Adrenal gland (tissue), 5 donors: Measurements from ENCODE around the gene CCDC136.

Experiments used
- CTCF ChIP-seq, 6 experiments: fragments of 450-650 bp in 4 of 6; fragments of 200-600 bp in 2 of 6; sonication (generic) in 1 of 6; IDR thresholded peaks; 1 replicate in 5 of 6; 2 replicates in 1 of 6; pipeline versions ENCODE4 v1.5.1 to v1.8.0; 2016 to 2021; ENCODE audit warnings: antibody characterized with exemption in 6 of 6, mild to moderate bottlenecking in 2 of 6, moderate library complexity in 1 of 6
- POLR2A ChIP-seq, 2 donors: fragments of 450-650 bp; IDR thresholded peaks; one replicate each; pipeline ENCODE4 v1.6.1; 2017; ENCODE audit warnings: antibody characterized with exemption in 2 of 2, mild to moderate bottlenecking in 2 of 2, moderate library complexity in 1 of 2
- donor health status: DM: no; HTN: no; CAD: no.

- no peak for TF ChIP-seq CTCF (IDR thresholded peaks at IDR 0.05)
- no peak for TF ChIP-seq POLR2A (IDR thresholded peaks at IDR 0.05)
These were observed 43.5 kb downstream of the CCDC136 start for GRCh38 chr7:128835231-128835751.
